ENCODE measurements around the gene ACE.

The ACE gene

GRCh38 chr17:63483655-63484575 lies 7.1 kb downstream of the ACE start:
- DNase-seq (ENCODE audit: low read depth): no peak
- TF ChIP-seq CTCF (IDR thresholded peaks at IDR 0.05; ENCODE audit: control insufficient read depth, extremely low read depth, insufficient read depth): no peak
- H3K4me3 ChIP-seq (ENCODE audit: low read depth, low read length): no peak overlapping the region

GRCh38 chr17:63486317-63487013 lies 9.6 kb downstream of the ACE start:
- no peak for TF ChIP-seq CTCF (IDR thresholded peaks at IDR 0.05; ENCODE audit: control insufficient read depth, extremely low read depth, insufficient read depth)
- DNase-seq (ENCODE audit: low read depth): no peak
- no peak overlapping the region for H3K4me3 ChIP-seq (ENCODE audit: low read depth, low read length)

GRCh38 chr17:63487014-63487339 lies 10.1 kb downstream of the ACE start:
- TF ChIP-seq CTCF (IDR thresholded peaks at IDR 0.05; ENCODE audit: control insufficient read depth, extremely low read depth, insufficient read depth): no peak
- no peak overlapping the region for H3K4me3 ChIP-seq (ENCODE audit: low read depth, low read length)
- no peak for DNase-seq (ENCODE audit: low read depth)

- TF ChIP-seq CTCF (IDR thresholded peaks at IDR 0.05; ENCODE audit: control insufficient read depth, extremely low read depth, insufficient read depth): no peak
- no peak overlapping the region for H3K4me3 ChIP-seq (ENCODE audit: low read depth, low read length)
- no peak for DNase-seq (ENCODE audit: low read depth)
Observed at GRCh38 chr17:63488851-63489250, 12.0 kb downstream of the ACE start.

- no peak for TF ChIP-seq CTCF (IDR thresholded peaks at IDR 0.05; ENCODE audit: control insufficient read depth, extremely low read depth, insufficient read depth)
- no peak overlapping the region for H3K4me3 ChIP-seq (ENCODE audit: low read depth, low read length)
- no peak for DNase-seq (ENCODE audit: low read depth)
Observed at GRCh38 chr17:63489291-63489690, 12.4 kb downstream of the ACE start.

GRCh38 chr17:63490329-63490728 lies 13.5 kb downstream of the ACE start:
- no peak overlapping the region for H3K4me3 ChIP-seq (ENCODE audit: low read depth, low read length)
- no peak for TF ChIP-seq CTCF (IDR thresholded peaks at IDR 0.05; ENCODE audit: control insufficient read depth, extremely low read depth, insufficient read depth)
- no peak for DNase-seq (ENCODE audit: low read depth)
